HCT116 (cell line): ENCODE data around the gene GIT2. TPM values are rescaled to one million over a fixed set of nuclear protein-coding genes. Genes with fewer than 3 reads are reported as not detected.

Source experiments
- ATAC-seq: fragments of 200-7000 bp; cut with Tn5 transposase; 2 replicates; pipeline ENCODE4 v1.9.1; 2020; ENCODE audit warnings: mild to moderate bottlenecking, moderate library complexity
- BruUV-seq: library from RNA; stranded (reverse); fragments of 400-500 nt; replicated peaks from 2 replicates; lab custom pipeline; 2021; lab: Mats Ljungman, UMichigan
- CTCF ChIA-PET: fragments of 300-600 bp; sonication (Branson Sonifier 250); formaldehyde crosslinking; loops from one replicate; lab custom pipeline; 2021; ENCODE audit warnings: antibody characterized with exemption; lab: Charles Lee
- POLR2A ChIA-PET: fragments of 300-600, 350-600 bp; sonication (Branson Sonifier 250); formaldehyde crosslinking; loops from one replicate; lab custom pipeline; 2021; ENCODE audit warnings: antibody characterized with exemption; lab: Charles Lee
- RAD21 ChIA-PET, 2 experiments: fragments of 300-600 bp; sonication (Branson Sonifier 250); formaldehyde crosslinking; loops; one replicate each; lab custom pipeline; 2023; ENCODE audit warnings: low total read pairs in 2 of 2; ENCODE audit not compliant: uncharacterized antibody in 2 of 2, unreplicated experiment in 2 of 2, low non-redundant PET in 1 of 2; lab: Charles Lee
- DNase-seq: peaks from one replicate; pipeline ENCODE4 v3.0.0-alpha.2; 2010; ENCODE audit warnings: low read depth, low spot score
- H2AFZ ChIP-seq: fragments of 200-600 bp; shearing (Covaris generic), sonication (generic); 2 replicates; pipeline ENCODE4 v1.6.1; 2017; ENCODE audit warnings: low read depth, mixed run types, mixed read lengths, antibody characterized with exemption, low read length; ENCODE audit not compliant: poor library complexity, severe bottlenecking
- H3K27ac ChIP-seq: 2 replicates; pipeline ENCODE4 v1.5.1; 2012; ENCODE audit warnings: low read depth, low read length
- H3K27me3 ChIP-seq: fragments of 200-600 bp; sonication (generic); 2 replicates; pipeline ENCODE4 v1.6.1; 2016; ENCODE audit warnings: mixed run types, low read length, mixed read lengths; ENCODE audit not compliant: insufficient read depth
- H3K36me3 ChIP-seq, 2 experiments: fragments of 200-500 bp in 1 of 2; fragments of 200-600 bp in 1 of 2; sonication (Bioruptor generic) in 1 of 2; sonication (generic) in 1 of 2; 2 replicates each; pipeline versions ENCODE4 v1.5.1 to v1.6.1; 2014 to 2016; ENCODE audit warnings: low read length in 2 of 2, inconsistent platforms in 1 of 2, mixed read lengths in 1 of 2, mixed run types in 1 of 2; ENCODE audit not compliant: insufficient read depth in 2 of 2, control insufficient read depth in 1 of 2
- H3K4me1 ChIP-seq, 2 experiments: fragments of 200-600 bp in 1 of 2; sonication (generic) in 1 of 2; 2 replicates each; pipeline versions ENCODE4 v1.5.1 to v1.6.1; 2012 to 2017; ENCODE audit warnings: low read length in 2 of 2, inconsistent platforms in 1 of 2, mild to moderate bottlenecking in 1 of 2, mixed read lengths in 1 of 2, mixed run types in 1 of 2, moderate library complexity in 1 of 2; ENCODE audit not compliant: insufficient read depth in 2 of 2, control insufficient read depth in 1 of 2
- H3K4me2 ChIP-seq: fragments of 200-600 bp; sonication (generic); 2 replicates; pipeline ENCODE4 v1.6.1; 2017; ENCODE audit warnings: mixed run types, low read length, mixed read lengths
- H3K4me3 ChIP-seq, 2 experiments: fragments of 200-600 bp in 1 of 2; sonication (generic) in 1 of 2; replicated peaks in 1 of 2; 2 replicates each; pipeline ENCODE4 v1.5.1; 2011 to 2016; ENCODE audit warnings: low read length in 2 of 2, control low read depth in 1 of 2, low read depth in 1 of 2, mild to moderate bottlenecking in 1 of 2, mixed read lengths in 1 of 2, mixed run types in 1 of 2
- H3K79me2 ChIP-seq: fragments of 200-600 bp; sonication (generic); 2 replicates; pipeline ENCODE4 v1.6.1; 2017; ENCODE audit warnings: mild to moderate bottlenecking, mixed run types, low read length, moderate library complexity, mixed read lengths; ENCODE audit not compliant: insufficient read depth
- H3K9ac ChIP-seq: fragments of 200-600 bp; sonication (generic); 2 replicates; pipeline ENCODE4 v1.6.1; 2016; ENCODE audit warnings: low read length, mixed read lengths
- H3K9me2 ChIP-seq: fragments of 200-600 bp; sonication (generic), shearing (Covaris generic); 2 replicates; pipeline ENCODE4 v1.6.1; 2017; ENCODE audit warnings: mixed run types, mild to moderate bottlenecking, moderate library complexity; ENCODE audit not compliant: insufficient read depth
- H3K9me3 ChIP-seq, 2 experiments: fragments of 200-500 bp in 1 of 2; fragments of 200-600 bp in 1 of 2; sonication (Bioruptor generic) in 1 of 2; sonication (generic) in 1 of 2; 2 replicates each; pipeline ENCODE4 v1.6.1; 2014 to 2017; ENCODE audit warnings: low read length in 2 of 2, mixed read lengths in 2 of 2, inconsistent platforms in 1 of 2, low read depth in 1 of 2, mild to moderate bottlenecking in 1 of 2, mixed run types in 1 of 2, moderate library complexity in 1 of 2; ENCODE audit not compliant: control insufficient read depth in 1 of 2, insufficient read depth in 1 of 2
- H4K20me1 ChIP-seq: fragments of 200-600 bp; sonication (generic), shearing (Covaris generic); 2 replicates; pipeline ENCODE4 v1.6.1; 2017; ENCODE audit warnings: mixed run types, mild to moderate bottlenecking, moderate library complexity; ENCODE audit not compliant: insufficient read depth
- EZH2phosphoT487 ChIP-seq: fragments of 200-600 bp; IDR thresholded peaks from 2 replicates; pipeline ENCODE4 v1.6.1; 2018; ENCODE audit warnings: antibody characterized with exemption, borderline replicate concordance
- RAD21 ChIP-seq: IDR thresholded peaks from 2 replicates; pipeline ENCODE4 v1.6.1; 2012; ENCODE audit warnings: low read depth, mild to moderate bottlenecking
- SP1 ChIP-seq: IDR thresholded peaks from 2 replicates; pipeline ENCODE4 v1.6.1; 2012; ENCODE audit warnings: low read depth
- TCF7L2 ChIP-seq: IDR thresholded peaks from 2 replicates; pipeline ENCODE4 v1.7.0; 2011; ENCODE audit warnings: borderline replicate concordance, inconsistent platforms; ENCODE audit not compliant: insufficient read depth, insufficient read length; ENCODE audit errors: extremely low read depth
- intact Hi-C: fragments of 100-400 bp; cut with micrococcal nuclease; formaldehyde crosslinking; loops from 2 replicates; pipeline ENCODE4 v1.10.0; 2022
- total RNA-seq: library from RNA; stranded (reverse); gene quantifications from one replicate; pipeline ENCODE4 v1.2.1, GENCODE V29; 2021; ENCODE audit not compliant: unreplicated experiment

GIT2 gene
- total RNA-seq, 1 experiment from 2014 or later = 21.5 TPM

DNA sequence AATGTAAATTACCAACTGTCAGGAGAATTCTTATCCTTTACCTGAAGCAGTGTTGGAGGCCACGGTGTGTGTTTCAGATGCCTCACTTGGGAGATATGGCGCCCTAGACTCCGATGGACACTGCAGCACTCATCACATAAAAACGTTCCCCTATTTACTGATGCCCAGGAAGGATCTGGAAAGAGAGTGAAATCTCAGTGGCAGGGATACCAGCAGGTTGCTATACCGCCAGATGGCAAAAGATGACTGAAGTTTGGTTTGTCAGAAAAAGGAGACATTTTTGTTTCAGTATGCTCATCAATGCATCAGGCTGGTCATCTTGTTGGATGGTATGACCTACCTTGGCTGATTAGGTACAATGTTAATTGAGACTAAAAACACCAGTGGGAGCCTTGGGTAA is 4.6 kb downstream of the GIT2 start (continued):
- no peak for TF ChIP-seq EZH2phosphoT487

GRCh38 chr12:109989380-109989779 is 6.8 kb downstream of the GIT2 start:
- ATAC-seq (no peak), DNase-seq (no peak)
- Histone ChIP-seq H3K4me2 (no peak overlapping the region), H3K36me3 (peaks cover 10 to 13% of the 10 kb centered on the region in 2 experiments; a peak in 3 of 4 replicates), H3K79me2 (peaks cover 18% of the 10 kb centered on the region), H2AFZ (no peak overlapping the region), H3K27me3 (no peaks in the 10 kb centered on the region), H3K4me3 (no peak overlapping the region), H3K9ac (no peak overlapping the region), H3K27ac (no peak overlapping the region), H4K20me1 (no peaks in the 10 kb centered on the region), H3K4me1 (peaks cover 0 to 2% of the 10 kb centered on the region in 2 experiments; a peak in 1 of 4 replicates), H3K9me2 (no peaks in the 10 kb centered on the region), H3K9me3 (no peaks in the 10 kb centered on the region)
- RAD21 ChIA-PET = no interaction called here
- no TSS peak for BruUV-seq
- CTCF ChIA-PET = no interaction called here
- POLR2A ChIA-PET = no interaction called here
- no peak for TF ChIP-seq RAD21
- intact Hi-C loops = no loop called here

GRCh38 chr12:109988903-109989302 is 7.3 kb downstream of the GIT2 start:
- Histone ChIP-seq H3K9me2 (no peaks in the 10 kb centered on the region), H3K36me3 (peaks cover 10 to 13% of the 10 kb centered on the region in 2 experiments; a peak in 3 of 4 replicates), H3K4me3 (no peak overlapping the region), H3K79me2 (peaks cover 13% of the 10 kb centered on the region), H3K27me3 (no peaks in the 10 kb centered on the region), H2AFZ (no peak overlapping the region), H3K4me1 (no peaks in the 10 kb centered on the region), H3K27ac (no peak overlapping the region), H4K20me1 (no peaks in the 10 kb centered on the region), H3K4me2 (no peak overlapping the region), H3K9me3 (no peaks in the 10 kb centered on the region), H3K9ac (no peak overlapping the region)
- POLR2A ChIA-PET = no interaction called here
- DNase-seq (no peak), ATAC-seq (no peak)
- BruUV-seq = no TSS peak
- RAD21 ChIA-PET = no interaction called here
- TF ChIP-seq TCF7L2 = no peak
- TF ChIP-seq RAD21 = no peak
- no peak for TF ChIP-seq SP1
- intact Hi-C loops = no loop called here
- CTCF ChIA-PET = no interaction called here
